Measurements from ENCODE around the gene ANKRA2.
A peak's percentile ranks its signal among the peaks of the same experiment; 100 is the strongest.

Gene ANKRA2

GRCh38 chr5:73565139-73565968 is at the start of gene ANKRA2, which contains the start of gene UTP15:
Gene ANKRA2, minus strand, starts transcription at chr5:73565639. Its CDS starts 2,758 bp downstream, at chr5:73562881.
Gene UTP15, plus strand, starts transcription at chr5:73565743. Its CDS starts 1,602 bp downstream, at chr5:73567345.
- peak; percentile 95 for DNase-seq (ENCODE audit: low read depth in 2 of 2)

GRCh38 chr5:73615085-73615484 is 49.6 kb upstream of the ANKRA2 start:
- no peak for DNase-seq (ENCODE audit: low read depth in 2 of 2)

GRCh38 chr5:73612799-73613198 is 47.4 kb upstream of the ANKRA2 start:
- DNase-seq (ENCODE audit: low read depth in 2 of 2) = no peak

GRCh38 chr5:73607228-73607627 is 41.8 kb upstream of the ANKRA2 start:
- DNase-seq (ENCODE audit: low read depth in 2 of 2) = no peak

- no peak for DNase-seq (ENCODE audit: low read depth in 2 of 2)
Measured at GRCh38 chr5:73606206-73606753, 40.8 kb upstream of the ANKRA2 start.

- no peak for DNase-seq (ENCODE audit: low read depth in 2 of 2)
Measured at GRCh38 chr5:73605223-73606087, 40.0 kb upstream of the ANKRA2 start.

DNA sequence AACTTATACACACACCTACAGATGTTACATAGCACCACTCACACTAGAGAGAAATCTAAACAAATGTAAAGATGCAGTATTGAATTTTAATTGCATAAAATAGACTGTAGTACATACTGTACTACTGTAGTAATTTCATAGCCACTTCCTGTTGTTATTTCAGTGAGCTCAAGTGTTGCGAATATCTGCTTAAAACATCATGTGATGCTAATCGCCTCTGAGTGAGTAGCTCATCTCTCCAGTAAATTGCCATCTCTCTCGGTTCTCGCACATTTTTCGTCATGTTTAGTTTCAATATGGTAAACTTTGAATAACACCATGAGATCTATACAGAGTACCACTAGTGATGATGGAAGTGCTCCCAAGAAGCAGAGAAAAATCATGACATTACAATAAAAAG is 38.6 kb upstream of the ANKRA2 start:
- DNase-seq (ENCODE audit: low read depth in 2 of 2) = no peak

DNA sequence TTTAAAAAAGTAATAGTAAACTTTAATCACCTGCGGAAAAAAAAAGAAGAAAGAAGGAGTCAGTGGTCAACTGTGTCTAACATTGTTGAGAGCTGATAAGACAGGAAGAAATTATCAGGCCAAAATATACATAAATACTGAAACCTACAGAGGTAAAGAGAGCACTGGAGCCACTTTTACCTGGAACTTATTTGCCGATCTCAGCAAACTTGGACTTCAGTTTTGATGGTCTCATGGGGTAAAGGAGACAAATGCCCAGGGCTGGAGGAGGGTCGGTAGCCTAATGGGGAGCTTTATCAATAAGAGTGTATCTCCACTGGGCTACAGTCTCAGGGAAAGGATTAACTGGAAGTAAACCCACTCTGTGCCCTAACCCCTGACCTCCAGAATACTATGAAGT is 33.9 kb upstream of the ANKRA2 start:
- no peak for DNase-seq (ENCODE audit: low read depth in 2 of 2)

- no peak for DNase-seq (ENCODE audit: low read depth in 2 of 2)
Measured at GRCh38 chr5:73596705-73597328, 31.4 kb upstream of the ANKRA2 start.

DNA sequence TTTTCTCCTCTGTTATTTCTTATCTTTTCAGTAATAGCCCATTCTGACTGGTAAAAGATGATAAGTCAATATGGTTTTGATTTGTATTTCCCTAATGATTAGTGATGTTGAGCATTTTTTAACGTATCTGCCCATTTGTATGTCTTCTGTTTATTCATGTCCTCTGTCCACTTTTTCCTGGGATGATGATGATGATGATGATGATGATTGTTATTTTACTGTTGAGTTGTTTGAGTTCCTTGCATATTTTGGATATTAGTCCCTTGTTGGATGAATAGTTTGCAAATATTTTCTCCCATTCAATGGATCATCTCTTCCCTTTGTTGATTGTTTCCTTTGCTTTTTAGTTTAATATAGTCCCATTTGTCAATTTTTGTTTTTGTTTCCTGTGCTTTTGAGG is 27.1 kb upstream of the ANKRA2 start:
- peak in 1 of 2 experiments; percentile 28 for DNase-seq (ENCODE audit: low read depth in 2 of 2)

- DNase-seq (ENCODE audit: low read depth in 2 of 2) = peak in 1 of 2 experiments; percentile 33
Measured at GRCh38 chr5:73591698-73592501, 26.5 kb upstream of the ANKRA2 start.

DNA sequence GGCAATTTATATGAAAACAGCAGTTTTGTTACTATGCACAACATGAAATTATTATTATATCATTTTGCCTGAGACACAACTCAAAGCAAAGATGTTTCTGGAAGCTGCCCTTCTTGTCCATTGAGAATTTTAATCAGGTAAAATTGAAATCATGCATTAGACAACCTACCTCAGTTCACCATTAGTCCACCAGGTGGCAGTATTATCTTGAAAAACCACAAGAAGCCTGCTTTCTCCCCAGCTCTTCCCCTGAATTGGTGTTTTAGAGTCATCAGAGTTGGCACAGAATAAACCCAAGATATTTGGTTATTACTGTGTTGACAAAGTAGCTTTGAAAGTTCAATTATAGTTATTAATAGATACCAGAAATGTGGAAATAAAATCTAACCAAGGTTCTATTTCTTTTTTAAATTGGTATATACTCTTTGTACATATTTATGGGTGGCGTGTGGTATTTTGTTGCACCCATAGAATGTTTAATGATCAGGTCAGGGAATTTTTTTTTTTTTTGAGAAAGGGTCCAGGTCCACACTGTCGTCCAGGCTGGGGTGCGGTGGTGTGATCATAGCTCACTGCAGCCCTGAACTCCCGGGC is 25.8 kb upstream of the ANKRA2 start:
- DNase-seq (ENCODE audit: low read depth in 2 of 2) = peak; percentile 71 to 74

DNA sequence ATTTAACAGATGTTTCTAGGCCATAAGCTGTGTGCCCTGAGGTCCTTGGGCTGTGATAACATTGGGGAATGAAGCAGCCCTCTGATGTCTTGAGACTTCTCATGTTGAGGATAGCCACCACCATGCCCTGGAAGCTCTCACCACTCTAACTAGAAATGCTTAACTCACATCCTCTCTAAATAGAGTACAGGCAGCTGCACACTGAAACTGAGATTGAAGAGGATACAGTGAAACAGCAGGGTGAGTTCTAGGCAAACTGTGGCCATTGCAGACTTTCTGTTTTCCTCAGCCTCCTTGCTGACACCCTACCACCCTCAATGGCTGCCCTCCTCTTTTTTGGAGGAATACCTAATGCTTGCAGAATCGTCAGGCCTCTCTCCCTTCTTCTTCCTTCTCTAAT is 22.5 kb upstream of the ANKRA2 start:
- DNase-seq (ENCODE audit: low read depth in 2 of 2) = no peak

DNA sequence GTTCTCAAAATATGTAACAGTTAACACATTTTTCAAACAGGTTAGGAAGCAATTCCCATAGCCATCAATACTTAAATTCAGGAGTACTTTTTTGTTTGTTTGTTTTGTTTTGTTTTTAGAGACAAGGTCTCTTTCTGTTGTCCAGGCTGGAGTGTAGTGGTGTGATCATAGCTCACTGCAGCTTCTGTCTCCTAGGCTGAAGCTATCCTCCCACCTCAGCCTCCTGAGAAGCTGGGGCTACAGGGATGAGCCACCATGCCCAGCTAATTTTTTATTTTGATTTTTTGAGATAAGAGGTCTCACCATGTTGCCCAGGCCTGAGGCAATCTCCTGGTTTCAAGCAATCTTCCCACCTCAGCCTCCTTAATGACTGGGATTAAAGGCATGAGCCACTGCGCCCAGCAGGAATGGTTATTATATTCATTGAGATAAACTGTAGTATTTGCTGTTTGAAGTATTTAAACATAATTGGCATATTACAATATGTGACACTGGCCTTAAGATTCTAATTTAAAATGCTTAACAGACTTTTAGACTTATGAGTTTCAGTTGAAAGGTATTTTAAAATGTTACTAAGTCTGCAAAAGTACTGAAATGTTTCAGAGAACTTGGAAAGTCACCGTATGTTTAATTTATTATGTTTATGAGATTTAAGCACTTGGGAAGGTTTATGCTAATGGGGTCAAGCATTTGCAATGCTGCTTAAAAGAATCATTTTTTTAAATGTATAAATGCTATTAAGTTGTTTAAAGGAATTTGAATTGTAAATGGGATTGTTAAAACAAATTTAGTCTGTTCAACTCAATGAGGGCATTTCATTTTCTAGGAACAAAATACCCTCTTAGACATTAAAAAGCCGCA is 17.1 kb upstream of the ANKRA2 start:
- no peak for DNase-seq (ENCODE audit: low read depth in 2 of 2)

GRCh38 chr5:73565969-73566547 is 619 bp upstream of the ANKRA2 start:
- DNase-seq (ENCODE audit: low read depth in 2 of 2) = no peak

- DNase-seq (ENCODE audit: low read depth in 2 of 2) = no peak
Measured at GRCh38 chr5:73564675-73565074, 764 bp downstream of the ANKRA2 start.

GRCh38 chr5:73564018-73564417 is 1.4 kb downstream of the ANKRA2 start:
- no peak for DNase-seq (ENCODE audit: low read depth in 2 of 2)

DNA sequence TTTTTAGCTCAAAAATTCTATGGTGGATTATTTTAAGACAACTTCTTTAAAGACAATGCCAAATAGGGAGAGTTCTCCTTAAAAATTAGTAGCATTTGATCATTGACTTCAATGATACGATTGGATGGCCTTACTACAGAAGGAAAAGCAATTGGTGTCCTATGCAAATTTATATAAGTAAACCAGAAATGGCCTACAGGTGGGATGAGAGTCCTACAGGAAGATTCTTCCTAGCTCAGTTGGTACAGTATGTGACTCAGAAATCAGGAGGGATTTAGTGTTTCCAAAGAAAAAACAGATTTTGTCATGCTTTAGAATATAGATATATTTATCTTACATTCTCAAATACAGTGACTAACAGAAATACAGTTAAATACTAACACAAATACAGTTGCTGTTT is 6.5 kb downstream of the ANKRA2 start:
- no peak for DNase-seq (ENCODE audit: low read depth in 2 of 2)

GRCh38 chr5:73552642-73553041 is 12.8 kb downstream of the ANKRA2 start:
- no peak for DNase-seq (ENCODE audit: low read depth in 2 of 2)

Measured in fibroblast of skin of left quadriceps (primary cell).